ENCODE data around the gene ERP27.

- TF ChIP-seq CTCF (IDR thresholded peaks at IDR 0.05) (no peak), POLR2A (IDR thresholded peaks at IDR 0.05) (no peak)
Measured at GRCh38 chr12:14954269-14954668, 15.9 kb upstream of the ERP27 start.

Data from body of pancreas (tissue), 4 donors.